SK-N-SH (cell line): ENCODE results near the gene NOTCH3.

Source experiments
- CTCF ChIP-seq: fragments of 200-600 bp; sonication (generic); IDR thresholded peaks from 2 replicates; pipeline ENCODE4 v1.6.1; 2017; ENCODE audit warnings: antibody characterized with exemption, mild to moderate bottlenecking, moderate library complexity
- EP300 ChIP-seq, 2 experiments: IDR thresholded peaks; 2 replicates each; pipeline versions ENCODE4 v1.4.0 to v1.6.1; 2012; ENCODE audit warnings: borderline replicate concordance in 1 of 2, low read depth in 1 of 2, low read length in 1 of 2
- EZH2phosphoT487 ChIP-seq: fragments of 200-600 bp; sonication (generic); IDR thresholded peaks from 2 replicates; pipeline ENCODE4 v1.6.1; 2017; ENCODE audit warnings: low read depth, mixed run types, mild to moderate bottlenecking, antibody characterized with exemption, moderate library complexity, borderline replicate concordance
- GABPA ChIP-seq: IDR thresholded peaks from 2 replicates; pipeline ENCODE4 v1.4.0; 2012; ENCODE audit warnings: low read depth, mild to moderate bottlenecking
- GATA2 ChIP-seq: sonication (generic); formaldehyde crosslinking; IDR thresholded peaks from 2 replicates; pipeline ENCODE4 v1.5.0; 2020; ENCODE audit warnings: mild to moderate bottlenecking, missing genetic modification reagents
- PBX3 ChIP-seq: IDR thresholded peaks from 2 replicates; pipeline ENCODE4; 2012
- POLR2AphosphoS5 ChIP-seq: IDR thresholded peaks from 2 replicates; pipeline ENCODE4 v1.6.1; 2012; ENCODE audit warnings: low read depth, low read length
- RCOR1 ChIP-seq: fragments of 150-350 bp; IDR thresholded peaks from 2 replicates; pipeline ENCODE4 v1.6.1; 2017; ENCODE audit warnings: antibody characterized with exemption, low read length
- SIN3A ChIP-seq: IDR thresholded peaks from 2 replicates; pipeline ENCODE4 v1.6.1; 2012; ENCODE audit warnings: low read depth, mild to moderate bottlenecking, low read length, moderate library complexity, borderline replicate concordance
- SMC3 ChIP-seq: IDR thresholded peaks from 2 replicates; pipeline ENCODE4 v1.6.1; 2012; ENCODE audit warnings: low read depth, low read length, improper control_type of control experiment
- TAF1 ChIP-seq: IDR thresholded peaks from 2 replicates; pipeline ENCODE4 v1.6.1; 2012; ENCODE audit warnings: low read depth, mild to moderate bottlenecking, low read length, moderate library complexity, borderline replicate concordance

GRCh38 chr19:15123031-15123890, 77.5 kb downstream of the NOTCH3 start:
- TF ChIP-seq GABPA, result no peak
- no peak for TF ChIP-seq EP300 (IDR thresholded peaks at IDR 0.05; ENCODE audit: borderline replicate concordance in 1 of 2, low read depth in 1 of 2, low read length in 1 of 2)
- no peak for TF ChIP-seq CTCF
- TF ChIP-seq GATA2, result no peak
- no peak for TF ChIP-seq SIN3A
- TF ChIP-seq TAF1, result no peak
- no peak for TF ChIP-seq PBX3
- TF ChIP-seq POLR2AphosphoS5, result no peak
- TF ChIP-seq RCOR1, result no peak
- TF ChIP-seq SMC3, result no peak
- no peak for TF ChIP-seq EZH2phosphoT487
